BJ (cell line): ENCODE data around the gene TMEM250. TPM values are rescaled to one million over a fixed set of nuclear protein-coding genes. Genes with fewer than 3 reads are reported as not detected.
"Not testable (repeated sequence)": the region's sequence is repeated elsewhere in the genome, so short reads cannot be mapped to it uniquely, and the experiment has no call there.

Experiments
- CTCF ChIA-PET: fragments of 350-600 bp; formaldehyde crosslinking; extraction: SDS; loops from one replicate; lab custom pipeline; 2021; ENCODE audit warnings: antibody characterized with exemption, inconsistent platforms; lab: Yijun Ruan, JAX
- POLR2A ChIA-PET: fragments of 300-600 bp; sonication (Branson Sonifier 250); formaldehyde crosslinking; extraction: SDS; loops from one replicate; lab custom pipeline; 2021; ENCODE audit warnings: antibody characterized with exemption; lab: Charles Lee
- DNase-seq: peaks from one replicate; pipeline ENCODE4 v3.0.0-alpha.2; 2011; ENCODE audit warnings: low read depth
- H3K27me3 ChIP-seq: 2 replicates; pipeline ENCODE4 v1.6.0; 2011; ENCODE audit warnings: low read length; ENCODE audit not compliant: control insufficient read depth, insufficient read depth
- H3K36me3 ChIP-seq: 2 replicates; pipeline ENCODE4 v1.5.1; 2011; ENCODE audit warnings: low read length; ENCODE audit not compliant: control insufficient read depth, insufficient read depth
- H3K4me3 ChIP-seq: 2 replicates; pipeline ENCODE4 v1.5.1; 2011; ENCODE audit warnings: low read depth, mild to moderate bottlenecking, control low read depth, low read length
- CTCF ChIP-seq: IDR thresholded peaks from 2 replicates; pipeline ENCODE4 v1.5.1; 2011; ENCODE audit warnings: low read depth, mild to moderate bottlenecking, control low read depth, inconsistent platforms, low read length, moderate library complexity; ENCODE audit not compliant: insufficient read depth
- polyA plus RNA-seq: library from polyadenylated mRNA; depleted of rRNA; stranded (reverse); fragments of >200 nt; gene quantifications from 2 replicates; pipeline ENCODE4 v1.2.3, GENCODE V29; 2011

Gene TMEM250
- polyA plus RNA-seq, 1 experiment, result 20.7 TPM

DNA sequence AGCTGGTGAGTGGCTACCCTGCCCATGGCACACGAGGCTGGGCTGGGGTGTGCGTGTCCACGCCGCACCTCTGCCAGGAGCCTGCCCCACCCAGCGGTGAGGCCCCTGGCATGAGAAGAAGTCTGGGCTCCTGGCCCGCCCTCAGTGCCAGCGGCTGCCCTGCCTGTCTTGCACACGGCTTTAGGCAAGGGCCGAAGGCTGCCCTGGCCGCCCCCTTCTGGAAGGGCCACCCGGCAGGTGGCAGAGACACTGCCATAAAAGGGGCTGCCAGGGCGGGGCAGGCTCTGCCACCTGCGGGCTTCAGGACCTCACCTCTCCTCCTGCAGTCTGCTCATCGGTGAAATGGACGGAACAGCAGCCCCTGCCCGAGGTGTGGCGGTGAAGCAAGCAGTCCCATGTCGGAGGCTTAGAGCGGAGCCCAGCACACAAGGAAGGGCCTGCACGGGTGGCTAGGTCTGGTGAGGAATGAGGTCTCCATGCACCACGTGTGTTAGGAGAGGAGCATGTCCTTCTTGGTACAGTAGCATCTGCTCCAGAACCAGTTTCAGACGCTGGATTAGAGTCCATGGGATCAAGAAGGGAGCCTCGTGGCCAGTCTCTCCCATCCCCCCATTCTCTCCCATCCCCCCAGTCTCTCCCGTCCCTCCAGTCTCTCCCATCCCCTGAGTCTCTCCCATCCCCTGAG lies 34.8 kb upstream of the TMEM250 start:
- Histone ChIP-seq H3K27me3 (peaks cover 17% of the 10 kb centered on the region), H3K4me3 (no peak overlapping the region), H3K36me3 (no peaks in the 10 kb centered on the region)
- TF ChIP-seq CTCF, result no peak
- ChIA-PET CTCF (interaction anchor here (0.7 kb wide), 1 partner anchor 10 kb away, joined by 3 read pairs; no protein-coding TSS in a partner anchor), POLR2A (no interaction called here)
- no peak for DNase-seq

DNA sequence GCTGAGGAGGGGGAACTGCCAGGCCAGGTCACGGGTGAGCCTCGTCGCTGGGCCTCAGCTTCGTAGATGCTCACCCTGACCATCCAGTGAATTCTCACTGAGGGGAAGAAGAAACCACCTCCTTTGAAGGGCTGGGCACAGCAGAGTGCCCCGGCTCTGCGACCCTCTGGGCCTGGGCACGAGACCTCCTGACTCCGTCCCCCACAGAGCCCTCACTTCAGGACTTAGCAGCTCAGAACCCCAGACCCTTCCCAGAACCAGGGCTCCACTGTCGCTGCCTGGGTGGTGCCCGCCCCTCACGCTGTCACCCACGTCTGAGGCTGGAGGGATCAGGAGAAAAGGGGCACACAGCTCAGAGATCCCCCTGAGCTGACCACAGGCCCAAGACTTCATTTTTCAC lies 34.3 kb upstream of the TMEM250 start:
- POLR2A ChIA-PET, result no interaction called here
- no peak for TF ChIP-seq CTCF
- CTCF ChIA-PET, result interaction anchor here (0.7 kb wide), 1 partner anchor 9 kb away, joined by 3 read pairs; no protein-coding TSS in a partner anchor
- Histone ChIP-seq H3K4me3 (no peak overlapping the region), H3K27me3 (peaks cover 15% of the 10 kb centered on the region), H3K36me3 (no peaks in the 10 kb centered on the region)
- no peak for DNase-seq

GRCh38 chr9:136152543-136152866 lies 33.8 kb upstream of the TMEM250 start:
- ChIA-PET CTCF (no interaction called here), POLR2A (no interaction called here)
- no peak for DNase-seq
- TF ChIP-seq CTCF, result no peak
- Histone ChIP-seq H3K27me3 (peaks cover 12% of the 10 kb centered on the region), H3K36me3 (no peaks in the 10 kb centered on the region), H3K4me3 (no peak overlapping the region)

GRCh38 chr9:136151848-136152542 lies 33.3 kb upstream of the TMEM250 start:
- ChIA-PET CTCF (no interaction called here), POLR2A (no interaction called here)
- DNase-seq, result no peak
- Histone ChIP-seq H3K27me3 (peaks cover 13% of the 10 kb centered on the region), H3K36me3 (no peaks in the 10 kb centered on the region), H3K4me3 (no peak overlapping the region)
- TF ChIP-seq CTCF, result no peak

GRCh38 chr9:136151214-136151804 lies 32.6 kb upstream of the TMEM250 start:
- CTCF ChIA-PET, result no interaction called here
- TF ChIP-seq CTCF, result no peak
- Histone ChIP-seq H3K36me3 (no peaks in the 10 kb centered on the region), H3K4me3 (no peak overlapping the region), H3K27me3 (peaks cover 12% of the 10 kb centered on the region)
- POLR2A ChIA-PET, result no interaction called here
- no peak for DNase-seq

DNA sequence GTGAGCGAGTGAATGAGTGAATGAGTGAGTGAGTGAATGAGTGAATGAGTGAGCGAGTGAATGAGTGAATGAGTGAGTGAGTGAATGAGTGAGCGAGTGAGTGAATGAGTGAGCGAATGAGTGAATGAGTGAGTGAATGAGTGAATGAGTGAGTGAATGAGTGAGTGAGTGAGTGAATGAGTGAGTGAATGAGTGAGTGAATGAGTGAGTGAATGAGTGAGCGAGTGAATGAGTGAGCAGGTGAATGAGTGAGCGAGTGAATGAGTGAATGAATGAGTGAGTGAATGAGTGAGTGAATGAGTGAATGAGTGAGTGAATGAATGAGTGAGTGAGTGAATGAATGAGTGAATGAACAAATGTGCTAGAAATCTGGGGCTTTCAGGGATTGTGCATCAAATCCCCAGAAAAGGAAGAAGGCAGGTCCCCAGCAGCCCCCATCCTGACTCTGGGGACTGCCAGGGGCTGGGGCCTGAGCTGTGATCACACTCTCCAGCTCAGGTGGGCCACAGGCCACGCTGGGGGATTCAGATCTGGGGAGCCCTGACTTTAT lies 32.1 kb upstream of the TMEM250 start:
- CTCF ChIA-PET, H3K4me3 ChIP-seq, POLR2A ChIA-PET, DNase-seq, H3K36me3 ChIP-seq: not testable (repeated sequence)
- H3K27me3 ChIP-seq, result peaks cover 11% of the 10 kb centered on the region
